Fibroblast of skin of right quadriceps (primary cell): ENCODE results near the gene AGAP1.

Experiments used
- DNase-seq: peaks from one replicate; pipeline ENCODE4 v3.0.0-alpha.2; 2013

The AGAP1 gene

GRCh38 chr2:235833971-235834620, 340.3 kb downstream of the AGAP1 start:
- no peak for DNase-seq

GRCh38 chr2:235834781-235835180, 340.9 kb downstream of the AGAP1 start:
- DNase-seq = no peak

GRCh38 chr2:235835810-235836209, 342.0 kb downstream of the AGAP1 start:
- DNase-seq = no peak

GRCh38 chr2:235836491-235836911, 342.7 kb downstream of the AGAP1 start:
- DNase-seq = no peak

GRCh38 chr2:235839226-235839625, 345.4 kb downstream of the AGAP1 start:
- no peak for DNase-seq

- DNase-seq = no peak
Measured at GRCh38 chr2:235839974-235840373, 346.1 kb downstream of the AGAP1 start.

GRCh38 chr2:235841863-235842262, 348.0 kb downstream of the AGAP1 start:
- DNase-seq = no peak

- no peak for DNase-seq
Measured at GRCh38 chr2:235842941-235843340, 349.1 kb downstream of the AGAP1 start.

- DNase-seq = no peak
Measured at GRCh38 chr2:235843591-235844395, 349.9 kb downstream of the AGAP1 start.

- no peak for DNase-seq
Measured at GRCh38 chr2:235844561-235844960, 350.7 kb downstream of the AGAP1 start.

- DNase-seq = no peak
Measured at GRCh38 chr2:235845245-235845644, 351.4 kb downstream of the AGAP1 start.

GRCh38 chr2:235847576-235847975, 353.7 kb downstream of the AGAP1 start:
- no peak for DNase-seq

GRCh38 chr2:235848055-235848454, 354.2 kb downstream of the AGAP1 start:
- DNase-seq = no peak

GRCh38 chr2:235848946-235849345, 355.1 kb downstream of the AGAP1 start:
- no peak for DNase-seq

GRCh38 chr2:235849489-235849888, 355.6 kb downstream of the AGAP1 start:
- no peak for DNase-seq

- no peak for DNase-seq
Measured at GRCh38 chr2:235850289-235850688, 356.4 kb downstream of the AGAP1 start.

GRCh38 chr2:235850771-235851551, 357.1 kb downstream of the AGAP1 start:
- DNase-seq = no peak

GRCh38 chr2:235851828-235852525, 358.1 kb downstream of the AGAP1 start:
- no peak for DNase-seq

- no peak for DNase-seq
Measured at GRCh38 chr2:235852526-235852920, 358.7 kb downstream of the AGAP1 start.

- DNase-seq = no peak
Measured at GRCh38 chr2:235854276-235854675, 360.4 kb downstream of the AGAP1 start.

- no peak for DNase-seq
Measured at GRCh38 chr2:235855011-235855410, 361.2 kb downstream of the AGAP1 start.

GRCh38 chr2:235856151-235856854, 362.5 kb downstream of the AGAP1 start:
- DNase-seq = peak; percentile 36
